ENCODE results near the gene RRAD. TPM values are rescaled to one million over a fixed set of nuclear protein-coding genes. Genes with fewer than 3 reads are reported as not detected.

The RRAD gene
- total RNA-seq, 2 donors from 2014 or later = 8.3 TPM; not detected in 1

GRCh38 chr16:66928702-66929388 lies 3.5 kb upstream of the RRAD start:
- no peaks in the 10 kb centered on the region for H3K9me3 ChIP-seq
- no peaks in the 10 kb centered on the region for H3K36me3 ChIP-seq (replicated peaks in 1 of 2; ENCODE audit: insufficient read depth in 1 of 2, low read depth in 2 of 2)
- ATAC-seq = no peak
- H3K4me1 ChIP-seq = peaks cover 35% of the 10 kb centered on the region
- TF ChIP-seq, protein P1, sequence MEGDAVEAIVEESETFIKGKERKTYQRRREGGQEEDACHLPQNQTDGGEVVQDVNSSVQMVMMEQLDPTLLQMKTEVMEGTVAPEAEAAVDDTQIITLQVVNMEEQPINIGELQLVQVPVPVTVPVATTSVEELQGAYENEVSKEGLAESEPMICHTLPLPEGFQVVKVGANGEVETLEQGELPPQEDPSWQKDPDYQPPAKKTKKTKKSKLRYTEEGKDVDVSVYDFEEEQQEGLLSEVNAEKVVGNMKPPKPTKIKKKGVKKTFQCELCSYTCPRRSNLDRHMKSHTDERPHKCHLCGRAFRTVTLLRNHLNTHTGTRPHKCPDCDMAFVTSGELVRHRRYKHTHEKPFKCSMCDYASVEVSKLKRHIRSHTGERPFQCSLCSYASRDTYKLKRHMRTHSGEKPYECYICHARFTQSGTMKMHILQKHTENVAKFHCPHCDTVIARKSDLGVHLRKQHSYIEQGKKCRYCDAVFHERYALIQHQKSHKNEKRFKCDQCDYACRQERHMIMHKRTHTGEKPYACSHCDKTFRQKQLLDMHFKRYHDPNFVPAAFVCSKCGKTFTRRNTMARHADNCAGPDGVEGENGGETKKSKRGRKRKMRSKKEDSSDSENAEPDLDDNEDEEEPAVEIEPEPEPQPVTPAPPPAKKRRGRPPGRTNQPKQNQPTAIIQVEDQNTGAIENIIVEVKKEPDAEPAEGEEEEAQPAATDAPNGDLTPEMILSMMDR (IDR thresholded peaks at IDR 0.05) = peak in 3 of 7 experiments; percentile 9 to 17 (median 13)
- no peak for TF ChIP-seq POLR2A (IDR thresholded peaks at IDR 0.05)
- 70 to 74% methylated on average over 10 of the region's 10 CpGs for WGBS, 2 donors
- intact Hi-C loops (cut with DNase I) = no loop called here
- DNase-seq = no peak
- H3K27ac ChIP-seq = no peak overlapping the region
- peaks cover 0 to 11% of the 10 kb centered on the region in 2 donors for H3K27me3 ChIP-seq
- H3K4me3 ChIP-seq = no peak overlapping the region

DNA sequence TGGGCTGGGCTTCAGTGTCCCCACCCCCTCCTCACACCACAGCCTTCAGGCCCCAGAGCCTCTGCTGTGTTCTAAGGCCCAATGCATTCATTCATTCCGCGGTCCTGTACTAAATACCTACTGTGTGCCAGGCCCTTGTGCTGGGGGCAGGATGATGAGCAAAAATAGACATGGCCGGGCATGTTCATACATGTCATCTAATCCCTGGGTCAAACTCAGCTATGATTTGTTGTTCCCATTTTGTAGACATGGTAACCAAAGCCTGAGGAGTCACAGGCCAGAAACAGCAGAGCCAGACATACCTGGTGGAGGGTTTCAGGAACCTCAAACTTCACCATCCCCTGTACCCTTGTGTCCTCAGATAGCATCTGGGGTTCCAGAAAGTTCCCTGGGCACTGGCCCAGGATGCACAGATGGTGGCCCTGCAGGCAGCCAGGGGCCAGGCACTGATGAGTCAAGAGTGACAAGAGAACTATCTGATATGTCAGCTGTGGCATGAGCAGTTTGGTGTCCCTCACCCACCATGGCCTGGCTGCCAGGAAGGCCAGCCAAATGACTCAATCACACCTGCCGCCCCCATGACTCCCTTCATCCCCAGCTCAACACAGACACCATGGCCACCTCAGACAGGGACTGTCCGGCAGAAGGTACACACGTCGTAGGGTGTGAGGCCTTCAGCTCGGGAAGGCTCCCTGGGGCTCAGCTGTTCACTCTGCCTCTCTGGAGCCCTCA lies 2.7 kb upstream of the RRAD start:
- WGBS, 2 donors = 85 to 95% methylated on average over 4 to 8 of the region's 8 CpGs
- H3K4me1 ChIP-seq = peaks cover 28% of the 10 kb centered on the region
- no peak overlapping the region for H3K4me3 ChIP-seq
- peaks cover 0 to 12% of the 10 kb centered on the region in 2 donors for H3K27me3 ChIP-seq
- no peak overlapping the region for H3K27ac ChIP-seq
- no peaks in the 10 kb centered on the region for H3K36me3 ChIP-seq (replicated peaks in 1 of 2; ENCODE audit: insufficient read depth in 1 of 2, low read depth in 2 of 2)
- no peak for TF ChIP-seq POLR2A (IDR thresholded peaks at IDR 0.05)
- TF ChIP-seq, protein P1 (IDR thresholded peaks at IDR 0.05) = no peak
- no peak for ATAC-seq
- intact Hi-C loops (cut with DNase I) = no loop called here
- no peaks in the 10 kb centered on the region for H3K9me3 ChIP-seq
- no peak for DNase-seq

- no peak overlapping the region for H3K27ac ChIP-seq
- TF ChIP-seq POLR2A (IDR thresholded peaks at IDR 0.05) = no peak
- TF ChIP-seq, protein P1 (IDR thresholded peaks at IDR 0.05) = no peak
Measured at GRCh38 chr16:66926961-66927436, 1.7 kb upstream of the RRAD start.

GRCh38 chr16:66926171-66926947 lies 1.0 kb upstream of the RRAD start:
- peaks cover 19% of the 10 kb centered on the region for H3K4me1 ChIP-seq
- H3K27ac ChIP-seq = no peak overlapping the region
- DNase-seq (peak in 1 of 4 donors; percentile 38), ATAC-seq (no peak)
- H3K36me3 ChIP-seq (replicated peaks in 1 of 2; ENCODE audit: insufficient read depth in 1 of 2, low read depth in 2 of 2) = no peaks in the 10 kb centered on the region
- H3K9me3 ChIP-seq = no peaks in the 10 kb centered on the region
- peaks cover 0 to 12% of the 10 kb centered on the region in 2 donors for H3K27me3 ChIP-seq
- no peak for TF ChIP-seq POLR2A (IDR thresholded peaks at IDR 0.05)
- TF ChIP-seq, protein P1 (IDR thresholded peaks at IDR 0.05) = no peak
- H3K4me3 ChIP-seq = no peak overlapping the region
- 33% methylated on average over 5 of the region's 5 CpGs; no CpG with 5 or more reads in 1 of the 2 donors for WGBS, 2 donors
- intact Hi-C loops (cut with DNase I) = no loop called here

More at GRCh38 chr16:66926961-66927436, 1.7 kb upstream of the RRAD start:
- Histone ChIP-seq H3K9me3 (no peaks in the 10 kb centered on the region), H3K36me3 (replicated peaks in 1 of 2; ENCODE audit: insufficient read depth in 1 of 2, low read depth in 2 of 2) (no peaks in the 10 kb centered on the region), H3K4me3 (no peak overlapping the region), H3K27me3 (peaks cover 0 to 12% of the 10 kb centered on the region in 2 donors), H3K4me1 (peaks cover 19% of the 10 kb centered on the region)
- 68% methylated on average over 3 of the region's 3 CpGs; no CpG with 5 or more reads in 1 of the 2 donors for WGBS, 2 donors
- ATAC-seq (no peak), DNase-seq (no peak)
- intact Hi-C loops (cut with DNase I) = no loop called here

Data from body of pancreas (tissue), 4 donors.